Breast epithelium (tissue), 3 donors: ENCODE measurements around the gene TMEM123.

Source experiments
- CTCF ChIP-seq, 3 donors: fragments of 450-650 bp; IDR thresholded peaks; one replicate each; pipeline ENCODE4 v1.5.1; 2016 to 2017; ENCODE audit warnings: antibody characterized with exemption in 3 of 3, mild to moderate bottlenecking in 3 of 3, moderate library complexity in 3 of 3
- POLR2A ChIP-seq: fragments of 450-650 bp; IDR thresholded peaks from one replicate; pipeline ENCODE4 v1.6.1; 2016; ENCODE audit warnings: antibody characterized with exemption, mild to moderate bottlenecking, moderate library complexity

- no peak for TF ChIP-seq POLR2A
- no peak for TF ChIP-seq CTCF (IDR thresholded peaks at IDR 0.05)
Measured at GRCh38 chr11:102468616-102469195, 16.1 kb upstream of the TMEM123 start.
